Parathyroid adenoma (tissue), 2 donors: ENCODE data around the gene EVI5L.

Experiments used
- H2AFZ ChIP-seq: fragments of 300-600 bp; sonication (generic); one replicate; pipeline ENCODE4 v1.7.0; 2017; ENCODE audit warnings: antibody characterized with exemption, mild to moderate bottlenecking
- H3K27ac ChIP-seq: fragments of 300-600 bp; sonication (generic); one replicate; pipeline ENCODE4 v1.7.0; 2017
- H3K27me3 ChIP-seq: fragments of 300-600 bp; sonication (generic); one replicate; pipeline ENCODE4 v1.7.0; 2017; ENCODE audit warnings: low read length; ENCODE audit not compliant: control insufficient read depth, insufficient read depth
- H3K36me3 ChIP-seq: fragments of 300-600 bp; sonication (generic); one replicate; pipeline ENCODE4 v1.7.0; 2017; ENCODE audit warnings: low read length; ENCODE audit not compliant: control insufficient read depth, insufficient read depth
- H3K4me1 ChIP-seq: fragments of 300-600 bp; sonication (generic); one replicate; pipeline ENCODE4 v1.7.0; 2017; ENCODE audit warnings: control low read depth
- H3K4me2 ChIP-seq: fragments of 300-600 bp; sonication (generic); one replicate; pipeline ENCODE4 v1.7.0; 2017; ENCODE audit warnings: low read length
- H3K4me3 ChIP-seq: fragments of 300-600 bp; sonication (generic); one replicate; pipeline ENCODE4 v1.7.0; 2017; ENCODE audit warnings: low read depth, low read length
- H3K79me2 ChIP-seq: fragments of 300-600 bp; sonication (generic); one replicate; pipeline ENCODE4 v1.7.0; 2017; ENCODE audit warnings: control low read depth
- H3K9ac ChIP-seq: fragments of 300-600 bp; sonication (generic); one replicate; pipeline ENCODE4 v1.7.0; 2017; ENCODE audit warnings: mild to moderate bottlenecking
- H3K9me3 ChIP-seq: fragments of 300-600 bp; sonication (generic); one replicate; pipeline ENCODE4 v1.7.0; 2017; ENCODE audit warnings: low read length; ENCODE audit not compliant: control insufficient read depth
- TF ChIP-seq, protein P1 (sequence below): fragments of 300-600 bp; sonication (generic); IDR thresholded peaks from one replicate; pipeline ENCODE4 v1.7.0; 2017; ENCODE audit warnings: antibody characterized with exemption, mild to moderate bottlenecking
- donor health status: primary hyperparathyroidism.

EVI5L gene

DNA sequence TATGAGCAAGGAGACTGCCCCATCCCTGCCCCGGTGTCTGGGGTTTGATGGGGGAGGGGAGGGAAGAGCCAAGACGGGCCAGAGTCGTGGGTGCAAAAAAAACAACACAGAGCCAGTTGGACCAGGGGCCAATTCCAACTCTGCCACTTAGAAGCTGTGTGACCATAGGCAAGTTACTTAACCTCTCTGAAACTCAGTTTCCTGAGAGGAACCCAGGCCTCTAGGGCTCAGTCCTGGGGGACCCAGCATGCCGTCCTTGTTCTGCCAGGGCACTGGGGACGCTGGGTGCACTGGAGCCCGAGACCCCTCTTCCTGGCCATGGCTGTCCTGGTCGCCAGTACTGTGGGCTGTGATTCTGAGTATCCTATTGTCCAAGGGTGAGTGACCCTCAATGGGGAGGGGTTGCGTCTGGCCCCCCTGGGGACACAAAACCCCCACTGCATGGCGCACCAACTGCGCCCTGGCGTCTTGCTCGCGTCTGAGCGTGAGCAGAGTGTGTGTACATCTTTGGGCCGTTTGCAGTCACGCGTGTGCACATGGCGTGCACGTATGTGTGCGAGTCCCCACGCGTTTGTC, 42.3 kb upstream of the EVI5L start:
- Histone ChIP-seq H3K79me2 (no peaks in the 10 kb centered on the region), H3K27ac (no peak overlapping the region), H2AFZ (no peak overlapping the region), H3K4me1 (no peaks in the 10 kb centered on the region), H3K36me3 (no peaks in the 10 kb centered on the region), H3K4me2 (peak overlapping the region; percentile 46), H3K27me3 (no peaks in the 10 kb centered on the region), H3K9me3 (no peaks in the 10 kb centered on the region), H3K9ac (no peak overlapping the region), H3K4me3 (peak overlapping the region; percentile 43)
- TF ChIP-seq, protein P1, sequence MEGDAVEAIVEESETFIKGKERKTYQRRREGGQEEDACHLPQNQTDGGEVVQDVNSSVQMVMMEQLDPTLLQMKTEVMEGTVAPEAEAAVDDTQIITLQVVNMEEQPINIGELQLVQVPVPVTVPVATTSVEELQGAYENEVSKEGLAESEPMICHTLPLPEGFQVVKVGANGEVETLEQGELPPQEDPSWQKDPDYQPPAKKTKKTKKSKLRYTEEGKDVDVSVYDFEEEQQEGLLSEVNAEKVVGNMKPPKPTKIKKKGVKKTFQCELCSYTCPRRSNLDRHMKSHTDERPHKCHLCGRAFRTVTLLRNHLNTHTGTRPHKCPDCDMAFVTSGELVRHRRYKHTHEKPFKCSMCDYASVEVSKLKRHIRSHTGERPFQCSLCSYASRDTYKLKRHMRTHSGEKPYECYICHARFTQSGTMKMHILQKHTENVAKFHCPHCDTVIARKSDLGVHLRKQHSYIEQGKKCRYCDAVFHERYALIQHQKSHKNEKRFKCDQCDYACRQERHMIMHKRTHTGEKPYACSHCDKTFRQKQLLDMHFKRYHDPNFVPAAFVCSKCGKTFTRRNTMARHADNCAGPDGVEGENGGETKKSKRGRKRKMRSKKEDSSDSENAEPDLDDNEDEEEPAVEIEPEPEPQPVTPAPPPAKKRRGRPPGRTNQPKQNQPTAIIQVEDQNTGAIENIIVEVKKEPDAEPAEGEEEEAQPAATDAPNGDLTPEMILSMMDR, result no peak

DNA sequence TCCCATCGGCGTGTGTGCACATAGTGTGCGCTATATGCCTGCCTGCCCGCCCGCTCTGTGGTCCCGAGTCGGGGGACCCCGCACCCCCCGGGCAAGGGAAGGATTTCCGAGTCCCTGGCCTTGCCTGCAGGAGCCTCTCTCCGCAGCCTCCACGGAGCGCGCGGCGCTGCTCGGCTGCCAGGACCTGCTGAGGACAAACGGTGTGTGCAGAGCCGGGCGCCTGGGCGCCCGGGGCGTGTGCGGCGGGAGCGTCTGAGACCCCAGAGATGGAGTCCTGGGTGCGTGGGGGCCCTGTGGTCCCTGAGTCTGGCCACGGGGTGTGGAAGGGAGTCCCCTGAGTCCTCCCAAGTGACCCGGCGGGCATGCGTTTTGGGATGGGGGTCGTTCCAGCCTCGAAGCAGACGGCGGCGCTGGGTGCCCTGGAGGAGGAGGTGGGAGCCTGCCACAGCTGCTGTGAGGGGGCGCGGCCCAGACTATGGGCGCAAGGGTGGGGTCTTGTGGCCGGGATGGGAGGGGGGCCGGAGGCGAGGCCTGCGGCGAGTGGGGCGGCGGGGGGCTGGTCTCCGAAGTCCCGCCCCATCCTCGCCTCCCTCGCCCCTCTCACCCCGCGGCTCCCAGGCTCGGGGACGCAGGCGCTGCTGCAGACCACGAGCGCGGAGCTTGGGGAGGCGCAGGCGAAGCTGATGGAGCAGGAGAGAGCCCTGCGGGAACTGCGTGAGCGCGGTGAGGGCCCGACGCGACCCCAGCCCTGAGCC, 41.7 kb upstream of the EVI5L start:
- no peaks in the 10 kb centered on the region for H3K9me3 ChIP-seq
- no peaks in the 10 kb centered on the region for H3K36me3 ChIP-seq
- no peak overlapping the region for H2AFZ ChIP-seq
- H3K4me3 ChIP-seq, result peak overlapping the region; percentile 64
- no peak overlapping the region for H3K9ac ChIP-seq
- H3K79me2 ChIP-seq, result no peaks in the 10 kb centered on the region
- no peaks in the 10 kb centered on the region for H3K27me3 ChIP-seq
- no peaks in the 10 kb centered on the region for H3K4me1 ChIP-seq
- H3K4me2 ChIP-seq, result peak overlapping the region; percentile 46
- H3K27ac ChIP-seq, result no peak overlapping the region
- TF ChIP-seq, protein P1, result no peak

DNA sequence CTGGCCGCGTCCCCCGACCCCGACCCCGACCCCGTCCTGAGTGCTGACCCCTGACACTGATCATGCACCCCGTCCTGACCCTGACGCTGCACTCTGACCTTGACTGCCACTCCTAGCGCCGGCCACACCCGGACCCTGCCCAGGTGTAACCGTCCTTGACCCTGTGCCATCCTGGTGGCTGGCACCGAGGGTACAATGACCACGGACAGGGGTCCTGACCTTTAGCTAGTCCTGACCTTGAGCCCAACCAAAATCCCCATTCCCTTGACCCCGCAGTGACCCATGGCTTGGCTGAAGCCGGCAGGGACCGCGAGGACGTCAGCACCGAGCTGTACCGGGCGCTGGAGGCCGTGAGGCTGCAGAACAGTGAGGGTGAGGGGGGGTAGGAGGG, 41.1 kb upstream of the EVI5L start:
- Histone ChIP-seq H3K4me2 (peak overlapping the region; percentile 46), H3K4me3 (peak overlapping the region; percentile 64), H3K9ac (no peak overlapping the region), H3K36me3 (no peaks in the 10 kb centered on the region), H3K4me1 (no peaks in the 10 kb centered on the region), H3K27me3 (no peaks in the 10 kb centered on the region), H3K79me2 (no peaks in the 10 kb centered on the region), H3K9me3 (no peaks in the 10 kb centered on the region), H3K27ac (no peak overlapping the region), H2AFZ (no peak overlapping the region)
- TF ChIP-seq, protein P1, result no peak

DNA sequence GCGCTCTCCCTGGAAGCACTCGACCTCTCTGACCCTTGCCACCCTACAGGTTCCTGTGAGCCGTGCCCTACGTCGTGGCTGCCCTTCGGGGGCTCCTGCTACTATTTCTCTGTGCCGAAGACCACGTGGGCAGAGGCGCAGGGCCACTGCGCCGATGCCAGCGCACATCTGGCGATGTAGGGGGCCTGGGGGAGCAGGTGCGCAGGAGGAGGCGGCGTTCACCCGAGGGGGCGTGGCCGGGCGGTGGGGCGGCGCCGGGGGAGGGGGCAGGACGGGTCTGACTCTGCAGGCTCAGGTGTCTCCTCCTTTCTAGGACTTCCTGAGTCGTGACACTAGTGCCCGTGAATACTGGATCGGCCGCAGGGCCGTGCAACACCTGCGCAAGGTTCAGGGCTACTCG, 40.6 kb upstream of the EVI5L start:
- no peaks in the 10 kb centered on the region for H3K36me3 ChIP-seq
- no peak overlapping the region for H3K27ac ChIP-seq
- TF ChIP-seq, protein P1, result no peak
- no peaks in the 10 kb centered on the region for H3K79me2 ChIP-seq
- no peaks in the 10 kb centered on the region for H3K9me3 ChIP-seq
- H3K27me3 ChIP-seq, result no peaks in the 10 kb centered on the region
- no peaks in the 10 kb centered on the region for H3K4me1 ChIP-seq
- peak overlapping the region; percentile 46 for H3K4me2 ChIP-seq
- peak overlapping the region; percentile 64 for H3K4me3 ChIP-seq
- no peak overlapping the region for H3K9ac ChIP-seq
- no peak overlapping the region for H2AFZ ChIP-seq

DNA sequence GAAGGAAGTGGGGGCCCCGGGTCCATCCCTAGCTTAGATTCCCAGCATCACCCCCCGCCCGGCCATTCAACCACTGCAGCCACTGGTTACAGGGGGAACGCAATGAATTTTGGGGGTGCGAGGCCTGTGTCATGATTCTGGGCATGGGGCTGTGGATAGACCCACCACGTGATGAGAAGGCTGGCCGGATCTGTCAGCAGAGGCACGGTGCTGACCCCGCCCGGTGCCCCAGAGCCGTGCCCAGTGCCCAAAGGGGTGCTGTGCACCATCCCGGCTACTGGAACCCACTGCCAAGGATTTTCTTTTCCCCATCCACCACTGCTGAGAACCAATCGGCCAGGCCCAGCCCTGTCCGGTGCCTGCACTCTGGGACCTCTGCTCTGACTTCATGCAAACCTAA, 39.6 kb upstream of the EVI5L start:
- Histone ChIP-seq H3K36me3 (no peaks in the 10 kb centered on the region), H3K79me2 (no peaks in the 10 kb centered on the region), H3K4me3 (peak overlapping the region; percentile 64), H3K9me3 (no peaks in the 10 kb centered on the region), H3K27ac (no peak overlapping the region), H2AFZ (no peak overlapping the region), H3K4me1 (no peaks in the 10 kb centered on the region), H3K9ac (no peak overlapping the region), H3K27me3 (no peaks in the 10 kb centered on the region), H3K4me2 (peak overlapping the region; percentile 46)
- TF ChIP-seq, protein P1, result no peak
